ENCODE measurements around the gene WDR76.
"Not testable (repeated sequence)": the region's sequence is repeated elsewhere in the genome, so short reads cannot be mapped to it uniquely, and the experiment has no call there.

Gene WDR76

GRCh38 chr15:43808435-43808950 lies 18.3 kb upstream of the WDR76 start:
- Histone ChIP-seq H3K27me3 (no peaks in the 10 kb centered on the region), H3K36me3 (peaks cover 83 to 99% (median 94%) of the 10 kb centered on the region in 3 donors), H3K4me3 (no peak overlapping the region), H3K4me1 (no peaks in the 10 kb centered on the region), H3K27ac (no peak overlapping the region), H3K9me3 (no peaks in the 10 kb centered on the region)
- intact Hi-C loops (cut with DNase I; ENCODE audit: low total_unique reads) = no loop called here
- TF ChIP-seq CTCF (IDR thresholded peaks at IDR 0.05) = no peak
- DNase-seq = no peak

- no peak for DNase-seq
- Histone ChIP-seq H3K27me3 (no peaks in the 10 kb centered on the region), H3K9me3 (no peaks in the 10 kb centered on the region), H3K36me3 (peaks cover 89 to 99% (median 94%) of the 10 kb centered on the region in 3 donors), H3K4me3 (no peak overlapping the region), H3K27ac (no peak overlapping the region), H3K4me1 (no peaks in the 10 kb centered on the region)
- no peak for TF ChIP-seq CTCF (IDR thresholded peaks at IDR 0.05)
- intact Hi-C loops (cut with DNase I; ENCODE audit: low total_unique reads) = no loop called here
Measured at GRCh38 chr15:43808960-43809678, 17.7 kb upstream of the WDR76 start.

GRCh38 chr15:43815064-43815463 lies 11.7 kb upstream of the WDR76 start:
- H3K4me3 ChIP-seq; H3K9me3 ChIP-seq; intact Hi-C loops (cut with DNase I; ENCODE audit: low total_unique reads); H3K27me3 ChIP-seq; DNase-seq; H3K27ac ChIP-seq; H3K4me1 ChIP-seq: not testable (repeated sequence)
- peaks cover 58 to 76% (median 71%) of the 10 kb centered on the region in 3 donors for H3K36me3 ChIP-seq

GRCh38 chr15:43821505-43821904 lies 5.3 kb upstream of the WDR76 start:
- Histone ChIP-seq H3K9me3 (no peaks in the 10 kb centered on the region), H3K4me1 (peaks cover 4 to 38% (median 24%) of the 10 kb centered on the region in 4 donors), H3K36me3 (peaks cover 5 to 24% (median 11%) of the 10 kb centered on the region in 3 donors), H3K27me3 (no peaks in the 10 kb centered on the region), H3K27ac (no peak overlapping the region), H3K4me3 (no peak overlapping the region)
- intact Hi-C loops (cut with DNase I; ENCODE audit: low total_unique reads) = no loop called here
- TF ChIP-seq CTCF (IDR thresholded peaks at IDR 0.05) = no peak
- no peak for DNase-seq

GRCh38 chr15:43824302-43825246 lies 2.2 kb upstream of the WDR76 start, which contains the start of gene MFAP1:
MFAP1 (minus strand) TSS chr15:43824690; CDS start chr15:43824569, 121 bp downstream.
- Histone ChIP-seq H3K4me1 (peaks cover 4 to 53% (median 31%) of the 10 kb centered on the region in 4 donors), H3K4me3 (peak within 1 kb of the TSS; percentile 78 to 87), H3K27ac (peak within 1 kb of the TSS; percentile 91 to 92), H3K9me3 (no peaks in the 10 kb centered on the region), H3K27me3 (no peaks in the 10 kb centered on the region), H3K36me3 (peaks cover 0 to 12% (median 0%) of the 10 kb centered on the region in 3 donors)
- intact Hi-C loops (cut with DNase I; ENCODE audit: low total_unique reads) = loop anchor here (2.0 kb wide), 1 partner anchor 24 kb away; the partner anchor contains the start of genes HYPK and SERINC4
- TF ChIP-seq CTCF (IDR thresholded peaks at IDR 0.05) = no peak
- DNase-seq = peak; percentile 96

- not testable (repeated sequence) for H3K27me3 ChIP-seq, DNase-seq, H3K4me3 ChIP-seq, H3K27ac ChIP-seq, H3K9me3 ChIP-seq
- intact Hi-C loops (cut with DNase I; ENCODE audit: low total_unique reads) = loop anchor here (2.0 kb wide), 1 partner anchor 25 kb away; the partner anchor contains the start of genes HYPK and SERINC4
- H3K36me3 ChIP-seq = peaks cover 0 to 11% (median 0%) of the 10 kb centered on the region in 3 donors
- H3K4me1 ChIP-seq = peaks cover 4 to 53% (median 31%) of the 10 kb centered on the region in 4 donors
Measured at GRCh38 chr15:43825305-43825704, 1.5 kb upstream of the WDR76 start.

Data from tibial artery (tissue), 4 donors.